GM18520 (cell line): ENCODE measurements around the gene OR10G8.
"Not testable (repeated sequence)": the region's sequence is repeated elsewhere in the genome, so short reads cannot be mapped to it uniquely, and the experiment has no call there.

Experiments used
- ATAC-seq: cut with Tn5 transposase; IDR thresholded peaks from one replicate; pipeline ENCODE4 v1.9.1; 2021; ENCODE audit not compliant: unreplicated experiment

The OR10G8 gene, protein sequence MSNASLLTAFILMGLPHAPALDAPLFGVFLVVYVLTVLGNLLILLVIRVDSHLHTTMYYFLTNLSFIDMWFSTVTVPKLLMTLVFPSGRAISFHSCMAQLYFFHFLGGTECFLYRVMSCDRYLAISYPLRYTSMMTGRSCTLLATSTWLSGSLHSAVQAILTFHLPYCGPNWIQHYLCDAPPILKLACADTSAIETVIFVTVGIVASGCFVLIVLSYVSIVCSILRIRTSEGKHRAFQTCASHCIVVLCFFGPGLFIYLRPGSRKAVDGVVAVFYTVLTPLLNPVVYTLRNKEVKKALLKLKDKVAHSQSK

DNA sequence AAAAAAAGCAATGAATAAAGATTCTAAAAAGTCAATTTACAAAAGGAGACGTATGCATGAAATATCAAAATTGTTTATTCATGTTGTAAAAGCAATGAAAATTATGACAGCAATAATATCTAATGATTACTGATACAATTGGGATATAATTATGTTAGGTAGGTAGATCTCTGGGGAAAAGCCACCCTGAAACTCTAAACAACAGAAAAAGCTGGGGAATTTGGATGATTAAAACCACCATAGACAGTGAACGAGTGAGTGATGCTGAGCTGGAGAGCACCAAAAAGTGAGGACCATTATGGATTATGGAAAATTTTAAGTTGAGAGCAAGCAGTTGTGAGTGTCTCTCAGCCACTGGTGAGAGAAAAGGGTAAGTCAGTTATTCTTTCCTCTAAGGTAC, at the start of gene OR10G8:
Gene OR10G8 (plus strand): TSS at position 301 of the 400 bp plus-strand sequence. CDS start 2,825 bp downstream, outside the sequence.
- no peak for ATAC-seq

DNA sequence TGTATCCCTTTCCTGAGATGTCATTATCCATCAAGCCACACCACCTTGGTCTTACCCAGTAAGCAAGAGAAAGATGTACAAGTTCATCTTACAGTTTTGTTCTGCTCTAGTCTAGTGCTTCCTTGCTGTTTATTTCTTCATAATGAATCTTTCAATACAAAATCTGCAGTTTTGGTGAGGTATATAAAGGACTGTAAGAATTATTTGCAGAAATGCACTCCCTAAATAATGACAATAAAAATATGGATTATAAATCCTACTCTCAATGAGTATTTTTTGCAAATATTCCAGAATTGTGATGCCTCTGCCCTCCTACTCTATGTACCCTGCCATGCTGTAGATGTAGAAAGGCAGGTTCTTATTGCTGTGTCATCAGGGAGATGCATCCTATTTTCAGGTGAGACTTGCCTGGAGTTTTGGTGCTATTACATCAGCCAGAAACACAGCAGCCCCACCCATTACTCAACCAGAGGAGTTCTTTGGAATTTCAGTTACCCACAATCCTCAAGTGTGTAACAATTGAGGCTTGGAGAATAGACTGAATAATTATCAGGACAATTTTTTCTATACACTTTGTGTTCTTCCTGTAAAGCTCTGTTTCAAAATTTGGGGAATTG, 48.8 kb upstream of the OR10G8 start, which contains the start of gene OR10S1:
Gene OR10S1 (minus strand): TSS at position 51 of the 617 bp plus-strand sequence. CDS start 117 bp downstream, outside the sequence.
- no peak for ATAC-seq

DNA sequence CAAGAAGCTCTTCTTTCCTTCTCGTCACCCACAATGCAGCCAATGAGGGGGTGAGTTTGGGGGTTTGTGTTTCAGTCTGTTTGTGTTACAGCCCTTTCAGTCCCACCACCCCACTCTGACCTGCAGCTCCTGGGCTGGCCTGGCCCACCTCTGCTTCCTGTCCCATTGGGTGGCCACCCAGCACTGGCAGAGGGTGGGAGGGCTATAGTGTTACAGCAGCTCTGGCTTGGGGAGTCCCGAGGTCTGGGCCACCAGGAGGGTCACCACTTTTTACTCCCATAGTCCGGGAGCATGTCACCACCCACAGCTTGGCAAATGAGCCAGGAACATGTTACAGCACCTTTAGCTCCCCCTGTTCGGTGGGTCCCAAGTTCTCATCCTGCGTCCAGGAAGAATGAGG, 47.3 kb upstream of the OR10G8 start:
- ATAC-seq: no peak

DNA sequence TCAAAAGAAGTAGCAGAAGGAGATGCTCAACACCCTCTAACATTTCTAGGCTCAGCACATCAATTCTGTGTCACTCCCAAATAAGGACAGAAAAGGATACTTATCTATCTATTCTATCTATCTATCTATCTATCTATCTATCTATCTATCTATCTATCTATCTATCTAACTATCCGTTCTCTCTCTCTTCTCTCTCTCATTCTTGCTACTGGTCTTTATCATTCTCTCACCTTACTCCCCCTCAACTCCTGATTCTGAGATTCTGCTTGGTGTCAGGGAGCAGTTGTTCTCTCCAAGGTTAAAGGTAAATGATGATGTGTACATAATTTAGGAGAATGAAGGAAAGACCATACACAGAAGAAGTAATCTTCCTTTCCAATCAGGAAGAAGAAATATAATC, 31.5 kb upstream of the OR10G8 start, which contains the start of gene OR10G6:
Gene OR10G6 (minus strand): TSS at position 43 of the 400 bp plus-strand sequence. CDS start 0 bp downstream, at position 43.
- ATAC-seq: no peak

DNA sequence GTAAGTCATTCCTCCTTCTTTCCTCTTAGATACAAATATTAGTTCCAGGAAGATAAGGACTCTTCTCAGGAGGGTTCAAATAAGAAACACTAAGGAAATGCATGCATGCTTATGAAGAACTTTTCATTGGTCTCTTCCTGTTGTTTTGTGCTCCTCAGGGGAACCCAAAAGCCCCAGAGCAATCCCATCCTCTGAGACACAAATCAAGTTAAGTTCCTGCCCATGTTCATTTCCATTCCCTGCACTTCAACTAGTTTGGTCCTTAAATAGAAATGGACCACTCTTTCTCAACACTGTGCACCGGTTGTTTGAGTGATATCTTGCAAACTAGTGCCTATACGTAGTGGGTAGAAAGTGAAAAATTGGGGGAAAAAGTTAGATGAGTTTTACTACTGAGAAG, 13.9 kb upstream of the OR10G8 start, which contains the start of gene OR10G4:
Gene OR10G4 (plus strand): TSS at position 301 of the 400 bp plus-strand sequence. CDS start 2,578 bp downstream, outside the sequence.
- ATAC-seq: no peak

DNA sequence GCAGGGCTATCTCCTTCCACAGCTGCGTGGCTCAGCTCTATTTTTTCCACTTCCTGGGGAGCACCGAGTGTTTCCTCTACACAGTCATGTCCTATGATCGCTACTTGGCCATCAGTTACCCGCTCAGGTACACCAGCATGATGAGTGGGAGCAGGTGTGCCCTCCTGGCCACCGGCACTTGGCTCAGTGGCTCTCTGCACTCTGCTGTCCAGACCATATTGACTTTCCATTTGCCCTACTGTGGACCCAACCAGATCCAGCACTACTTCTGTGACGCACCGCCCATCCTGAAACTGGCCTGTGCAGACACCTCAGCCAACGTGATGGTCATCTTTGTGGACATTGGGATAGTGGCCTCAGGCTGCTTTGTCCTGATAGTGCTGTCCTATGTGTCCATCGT, 10.8 kb upstream of the OR10G8 start:
- not testable (repeated sequence) for ATAC-seq

DNA sequence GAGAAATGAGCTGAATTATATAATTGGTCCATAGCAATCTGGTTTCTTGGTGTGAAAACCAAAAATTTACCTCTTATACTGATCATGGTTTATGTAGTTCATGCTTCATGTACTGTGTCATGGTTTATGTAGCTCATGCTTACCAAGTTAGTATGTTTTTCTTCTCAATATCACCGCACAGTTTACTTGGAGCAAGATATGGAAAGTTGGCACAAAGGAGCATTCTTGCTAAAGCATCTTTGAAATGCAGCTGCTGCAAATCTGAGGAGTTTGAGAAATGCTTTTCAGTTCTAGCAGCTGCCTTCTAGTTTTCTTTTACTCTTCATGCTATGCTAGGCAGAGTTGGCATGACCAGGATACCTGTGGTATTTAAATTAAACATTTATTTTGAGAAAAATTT, 10.1 kb downstream of the OR10G8 start:
- ATAC-seq: no peak

DNA sequence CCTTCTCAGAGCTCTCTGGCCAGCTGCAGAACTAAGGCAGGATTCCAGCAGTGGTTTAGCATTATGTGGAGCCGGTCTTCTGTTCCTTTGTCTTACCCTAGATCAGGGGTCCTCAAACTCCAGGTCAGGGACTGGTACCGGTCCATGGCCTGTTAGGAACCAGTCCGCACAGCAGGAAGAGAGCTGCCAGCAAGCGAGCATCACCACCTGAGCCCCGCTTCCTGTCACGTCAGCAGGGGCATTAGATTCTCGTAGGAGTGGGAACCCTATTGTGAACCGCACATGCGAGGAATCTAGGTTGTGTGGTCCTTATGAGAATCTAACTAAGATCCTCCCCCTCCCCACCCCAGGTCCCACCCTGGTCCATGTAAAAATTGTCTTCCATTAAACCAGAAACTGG, 13.0 kb downstream of the OR10G8 start:
- no peak for ATAC-seq

DNA sequence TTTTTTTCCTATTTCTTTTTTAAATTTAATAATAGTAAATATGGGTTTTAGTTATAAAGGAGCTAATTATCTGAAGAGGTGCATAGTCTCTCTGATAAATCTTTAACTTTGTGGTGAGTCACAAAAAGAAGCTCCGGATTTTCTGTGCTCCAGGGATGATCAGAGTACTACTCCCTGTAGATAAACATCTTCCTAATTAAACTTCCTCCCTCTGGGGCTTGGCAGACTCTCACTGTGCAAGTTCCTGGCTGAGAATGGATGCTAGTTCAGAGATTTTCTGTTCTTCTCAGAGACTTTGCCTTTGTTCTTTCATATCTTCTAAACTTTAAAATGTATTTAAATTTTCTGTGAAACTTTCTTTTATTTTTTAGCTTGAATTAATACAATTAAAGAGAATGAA, 14.7 kb downstream of the OR10G8 start, which contains the start of gene OR10G7:
Gene OR10G7 (minus strand): TSS at position 72 of the 400 bp plus-strand sequence. CDS start 2,324 bp downstream, outside the sequence.
- no peak for ATAC-seq

DNA sequence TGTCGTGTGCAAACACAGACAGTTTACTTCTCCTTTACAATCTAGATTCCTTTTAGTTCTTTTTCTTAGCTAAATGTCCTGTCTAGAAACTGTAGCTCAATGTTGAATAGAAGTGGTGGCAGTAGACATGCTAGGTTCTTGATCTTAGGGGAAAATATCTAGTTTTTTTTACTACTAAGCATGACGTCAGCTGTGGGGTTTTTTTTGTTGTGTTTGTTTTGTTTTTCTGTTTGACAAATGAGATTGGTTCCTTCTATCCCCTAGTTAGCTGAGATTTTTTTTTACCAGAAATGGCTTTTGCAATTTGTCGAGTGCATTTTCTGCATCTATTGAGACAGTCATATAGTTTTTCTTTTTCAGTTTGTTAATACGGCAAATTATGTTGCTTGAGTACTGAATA, 16.8 kb downstream of the OR10G8 start:
- no peak for ATAC-seq

DNA sequence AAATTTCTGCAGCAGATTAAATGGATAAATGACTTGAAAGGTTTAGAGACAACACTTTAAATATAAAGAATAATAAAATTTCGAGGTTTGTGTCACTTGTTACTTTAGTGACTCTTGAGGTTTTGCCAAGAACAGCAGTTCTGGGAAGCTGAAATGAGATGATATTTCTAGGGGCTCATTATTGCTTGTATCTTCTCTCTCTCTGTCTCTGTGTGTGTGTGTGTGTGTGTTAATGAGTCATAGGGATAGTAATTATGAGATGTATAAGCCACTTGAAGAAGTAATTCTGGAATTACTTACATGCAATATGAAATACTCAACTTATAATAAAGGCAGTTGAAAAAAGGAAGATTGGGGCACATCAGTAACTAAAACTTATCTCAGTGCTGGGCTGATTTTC, 24.1 kb downstream of the OR10G8 start:
- ATAC-seq: no peak

DNA sequence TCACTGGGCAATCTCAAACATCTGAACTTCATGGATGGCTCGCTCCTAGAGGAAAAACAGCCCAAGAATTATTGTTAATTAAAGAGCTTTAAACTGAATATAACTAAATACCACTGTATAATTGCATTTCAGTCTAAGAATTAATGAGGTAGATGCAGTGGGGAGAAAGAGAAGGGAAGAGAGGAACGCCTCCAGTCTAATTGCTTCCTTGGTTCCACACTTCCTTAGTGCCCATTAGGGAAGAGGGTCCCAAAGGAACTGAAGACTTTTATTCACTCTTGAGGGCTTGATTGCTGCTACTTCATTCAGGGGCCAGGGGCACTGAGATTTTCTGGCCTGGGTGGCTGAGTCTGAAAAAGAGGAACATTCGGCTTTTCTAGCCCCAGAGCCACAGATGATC, 26.4 kb downstream of the OR10G8 start:
- ATAC-seq: no peak

DNA sequence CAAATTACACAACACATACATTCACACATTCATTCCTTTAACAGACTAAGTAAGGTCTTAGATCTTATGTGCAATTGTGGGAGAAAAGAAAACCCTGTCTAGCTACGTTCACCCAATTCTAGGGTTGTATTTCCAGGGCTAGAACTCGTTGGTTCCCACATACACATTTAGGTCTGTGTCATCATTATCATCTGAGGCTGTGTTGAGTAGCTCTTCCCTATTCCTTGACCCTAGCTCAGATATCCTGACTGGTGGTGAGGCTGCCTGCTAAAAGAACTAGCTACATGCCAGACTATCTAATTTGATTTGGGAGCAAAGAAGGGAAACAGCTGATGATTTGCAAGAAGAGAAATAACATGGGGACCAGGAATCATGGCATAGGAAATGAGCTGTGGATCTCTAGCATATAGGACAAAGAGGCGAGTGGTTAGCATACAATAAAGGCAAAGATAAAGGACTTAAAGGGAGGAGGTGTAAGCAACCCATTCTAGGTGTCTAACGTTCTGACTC, 42.1 kb downstream of the OR10G8 start:
- no peak for ATAC-seq

DNA sequence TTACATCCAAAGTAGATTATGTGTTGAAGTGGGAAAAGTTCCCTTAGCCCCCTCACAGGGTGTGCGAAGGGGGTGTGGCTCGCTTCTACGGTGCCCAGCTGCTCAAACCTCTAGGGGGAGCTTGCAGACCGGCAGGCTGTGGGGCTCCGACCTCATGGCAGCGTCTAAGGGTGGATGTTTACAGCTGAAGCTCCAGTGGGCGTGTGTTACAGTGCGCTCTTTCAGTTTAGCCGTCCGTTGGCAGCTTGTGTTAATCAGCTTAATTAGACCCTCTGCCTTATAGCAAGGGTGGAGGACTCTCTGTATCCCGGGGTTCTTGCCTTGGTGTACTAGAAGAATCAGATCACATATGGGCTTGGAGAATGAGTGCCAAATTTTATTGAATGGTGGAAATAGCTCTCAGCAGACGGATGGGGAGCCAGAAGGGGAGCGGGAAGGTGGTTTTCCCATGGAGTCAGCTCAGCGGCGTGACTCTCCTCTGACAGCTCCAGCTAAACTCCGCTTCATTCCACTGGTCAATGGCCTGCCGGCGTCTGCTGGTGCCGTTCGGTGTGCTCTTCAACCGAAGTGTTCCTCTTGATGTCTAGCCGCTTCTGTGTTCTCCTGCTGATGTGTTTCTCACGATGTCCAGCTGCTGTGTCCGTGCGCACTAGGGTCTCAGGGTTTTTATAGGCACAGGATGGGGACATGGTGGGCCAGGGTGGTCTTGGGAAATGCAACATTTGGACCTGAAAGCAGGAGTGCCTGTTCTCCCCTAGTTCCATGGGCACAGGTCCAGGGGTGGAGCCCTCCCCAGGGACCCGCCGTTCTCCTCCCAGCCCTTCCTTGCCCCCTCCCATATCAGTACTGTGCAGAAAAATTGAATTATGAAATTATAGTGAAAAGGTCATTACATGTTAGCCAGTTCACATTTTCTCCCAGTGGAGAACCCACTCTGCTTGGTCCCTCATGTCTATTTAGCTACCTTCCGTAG, 43.1 kb downstream of the OR10G8 start:
- ATAC-seq: peak; percentile 53

DNA sequence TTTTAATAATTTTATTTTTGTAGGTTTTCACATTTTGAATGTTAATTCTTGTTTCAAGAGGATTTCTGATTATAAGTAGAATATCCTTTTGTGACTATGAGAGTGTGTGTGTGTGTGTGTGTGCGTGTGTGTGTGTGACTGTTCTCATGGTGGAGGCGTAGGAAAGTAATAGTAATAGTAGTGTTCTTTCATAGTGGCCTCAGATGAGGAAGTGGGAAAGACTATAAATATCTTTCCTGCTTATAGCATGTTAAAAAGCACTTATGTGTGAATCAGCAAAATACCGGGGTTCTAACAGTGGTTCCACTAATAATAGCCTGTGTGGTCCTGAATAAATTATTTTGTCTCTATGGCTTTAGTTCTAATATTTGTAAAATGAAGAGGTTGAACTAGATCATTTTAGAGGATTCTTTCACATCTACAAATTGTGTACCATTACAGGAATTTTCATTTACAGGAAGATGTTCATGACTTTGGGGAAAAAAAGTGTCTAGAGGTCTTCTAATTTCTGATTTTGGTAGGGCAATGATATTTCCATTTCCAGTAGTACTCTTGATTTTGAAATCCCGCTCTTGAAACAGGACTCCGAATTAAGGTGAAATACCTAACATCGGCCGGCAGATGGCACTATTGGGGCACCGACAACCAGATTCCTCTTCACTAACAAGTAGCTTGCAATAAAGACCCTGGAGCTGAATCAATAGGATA, 44.5 kb downstream of the OR10G8 start:
- peak; percentile 79 for ATAC-seq

DNA sequence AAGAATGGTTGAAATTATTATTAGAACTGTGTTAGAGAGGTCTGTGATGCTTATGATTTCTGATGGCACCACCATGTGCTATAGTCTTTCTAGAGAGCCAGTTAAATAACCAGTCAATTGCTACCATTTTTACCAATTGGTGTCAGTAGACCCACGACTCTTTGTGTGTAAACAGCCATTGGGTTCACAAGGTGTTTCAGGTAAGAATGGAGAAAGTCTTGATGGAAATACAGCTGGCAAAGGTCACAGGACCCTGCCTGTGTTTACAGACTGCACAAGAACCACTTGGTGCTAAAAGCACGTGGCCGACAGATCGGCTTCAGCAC, 45.0 kb downstream of the OR10G8 start:
- no peak for ATAC-seq

DNA sequence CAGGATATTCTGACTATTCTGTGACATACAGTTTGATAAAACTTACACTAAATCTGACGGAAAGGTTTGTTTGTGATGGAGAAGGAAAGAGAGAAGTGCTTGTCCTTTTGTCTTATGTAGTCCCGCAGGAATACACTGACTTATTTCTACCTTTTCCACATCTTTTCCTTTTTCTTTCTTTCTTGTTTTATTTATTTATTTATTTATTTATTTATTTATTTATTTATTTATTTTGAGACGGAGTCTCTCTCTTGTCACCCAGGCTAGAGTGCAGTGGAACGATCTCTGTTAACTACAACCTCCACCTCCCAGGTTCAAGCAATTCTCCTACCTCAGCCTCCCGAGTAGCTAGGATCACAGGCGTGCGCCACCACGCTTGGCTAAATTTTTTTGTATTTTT, 45.5 kb downstream of the OR10G8 start:
- no peak for ATAC-seq

DNA sequence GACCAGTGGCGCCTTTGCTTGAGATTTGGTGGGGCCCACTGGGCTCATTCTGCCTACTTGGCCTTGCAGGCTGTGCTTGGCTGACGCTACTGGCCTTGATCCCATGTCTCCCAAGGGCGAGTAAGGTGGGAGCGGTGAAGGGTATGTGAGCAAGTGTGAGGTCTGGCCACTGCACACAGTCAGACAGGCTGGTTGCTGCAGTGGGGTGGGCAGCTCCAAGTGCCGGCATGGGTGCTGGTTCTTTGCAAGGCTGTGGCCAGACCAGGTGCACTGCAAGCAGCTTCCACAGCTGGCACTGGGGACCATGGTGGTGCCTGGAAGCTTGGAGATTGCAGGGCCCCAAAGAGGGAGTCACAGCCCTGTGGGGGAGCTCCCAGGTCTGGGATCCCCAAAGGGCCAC, 48.0 kb downstream of the OR10G8 start:
- ATAC-seq: no peak

DNA sequence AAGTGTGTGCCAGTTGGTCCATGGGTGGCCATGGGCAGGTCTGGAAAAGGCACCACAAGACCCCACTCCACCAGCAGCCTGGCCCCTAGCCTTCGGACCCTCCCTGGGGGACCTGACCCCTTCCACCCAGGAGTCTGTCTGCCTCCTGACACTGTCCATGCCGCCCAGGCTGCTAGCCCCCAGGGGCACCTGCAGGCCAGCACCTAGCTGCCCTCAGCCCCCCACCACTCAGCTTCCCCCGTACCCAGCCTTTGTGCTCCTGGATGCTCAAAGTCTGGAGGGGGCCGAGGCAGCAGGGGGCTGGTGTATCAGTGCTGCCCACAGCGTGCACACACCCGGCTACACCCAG, 48.9 kb downstream of the OR10G8 start:
- no peak for ATAC-seq

DNA sequence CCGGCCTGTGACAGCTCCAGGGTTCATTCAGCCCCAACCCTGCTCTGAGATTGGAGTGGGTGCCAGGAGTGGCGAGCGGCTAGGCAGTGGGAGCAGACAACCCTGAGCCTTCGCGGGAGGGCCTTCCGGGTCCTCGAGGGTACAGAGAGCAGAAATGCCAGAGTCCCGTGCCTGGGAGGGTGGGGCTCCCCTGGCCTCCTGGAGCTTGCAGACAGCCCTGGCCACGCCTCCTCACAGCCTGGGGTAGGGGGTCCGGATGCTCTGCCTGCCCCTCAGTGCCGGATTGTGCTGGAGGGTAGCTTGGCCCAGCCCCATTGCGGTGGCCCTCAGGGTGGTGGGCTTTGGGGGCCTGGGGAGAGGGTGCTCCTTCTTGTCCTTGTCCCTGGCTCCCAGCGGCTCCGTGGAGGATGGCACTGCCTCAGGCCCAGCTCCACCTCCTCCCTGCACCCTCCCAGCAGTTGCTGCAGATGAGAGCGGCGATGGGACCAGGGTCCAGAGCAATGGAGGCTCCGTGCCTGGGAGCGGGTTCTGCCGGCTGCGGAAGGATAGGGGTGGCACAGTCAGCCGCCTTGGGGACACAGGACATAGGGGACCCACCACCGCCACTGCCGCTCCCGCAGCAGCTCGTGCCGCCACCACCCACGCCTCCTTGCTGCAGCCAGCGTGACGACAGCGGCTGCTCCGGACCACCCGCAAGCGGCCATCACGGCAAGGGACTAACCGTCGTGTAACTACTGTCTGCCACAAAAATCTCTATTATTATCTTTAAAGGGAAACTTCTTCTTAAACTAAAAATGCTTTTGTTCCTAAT, 49.4 kb downstream of the OR10G8 start:
- peak; percentile 48 for ATAC-seq
